ENCODE results near the gene KRTAP9-7.

DNA sequence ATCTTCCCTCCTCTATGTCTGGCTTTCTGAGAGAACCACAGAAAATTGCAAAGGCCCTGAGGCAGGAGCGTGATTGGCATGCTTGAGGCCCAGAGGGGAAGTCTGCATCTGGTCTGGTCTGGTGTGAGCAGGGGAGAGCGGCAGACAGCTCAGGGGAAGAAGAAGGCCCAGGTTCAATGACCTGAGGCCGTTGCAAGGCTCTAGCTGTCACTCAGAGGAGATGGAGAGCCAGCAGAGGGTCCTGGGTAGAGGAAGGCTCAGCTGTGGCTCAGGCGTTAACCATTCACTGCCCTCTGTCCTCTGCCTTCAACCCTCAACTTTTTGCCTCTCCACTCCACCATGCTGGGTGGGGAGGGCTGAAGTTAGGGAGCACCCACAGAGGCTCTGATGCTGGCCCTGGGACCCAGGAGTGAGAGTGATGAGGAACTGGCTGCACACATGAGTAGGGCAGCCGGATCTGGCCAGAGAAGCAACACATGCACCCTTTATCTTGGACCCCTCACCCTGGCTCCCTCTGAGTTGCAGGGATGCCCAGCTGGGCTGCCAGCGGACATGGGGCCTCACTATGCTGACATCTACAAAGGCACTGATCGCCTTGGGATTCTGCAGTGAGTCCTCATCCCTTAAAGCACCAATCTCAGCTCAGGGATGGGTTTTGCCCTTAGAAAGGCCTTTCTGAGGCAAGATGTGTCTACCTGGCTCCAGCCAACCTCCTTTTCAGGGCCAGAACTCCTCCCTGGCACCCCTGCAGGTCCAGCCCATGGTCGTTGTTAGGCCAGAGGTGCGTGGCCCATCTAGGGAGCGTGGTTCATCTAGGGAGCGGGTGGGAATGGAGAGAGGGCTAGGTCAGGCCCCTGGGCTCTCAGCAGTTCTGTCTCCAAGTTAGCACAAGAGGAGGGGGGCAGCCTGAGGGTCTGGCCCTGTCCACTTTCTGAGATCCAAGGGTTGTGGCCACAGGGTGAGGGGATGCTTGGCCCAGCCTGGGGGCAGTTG is 47.7 kb downstream of the KRTAP9-7 start:
- TF ChIP-seq, protein P1, sequence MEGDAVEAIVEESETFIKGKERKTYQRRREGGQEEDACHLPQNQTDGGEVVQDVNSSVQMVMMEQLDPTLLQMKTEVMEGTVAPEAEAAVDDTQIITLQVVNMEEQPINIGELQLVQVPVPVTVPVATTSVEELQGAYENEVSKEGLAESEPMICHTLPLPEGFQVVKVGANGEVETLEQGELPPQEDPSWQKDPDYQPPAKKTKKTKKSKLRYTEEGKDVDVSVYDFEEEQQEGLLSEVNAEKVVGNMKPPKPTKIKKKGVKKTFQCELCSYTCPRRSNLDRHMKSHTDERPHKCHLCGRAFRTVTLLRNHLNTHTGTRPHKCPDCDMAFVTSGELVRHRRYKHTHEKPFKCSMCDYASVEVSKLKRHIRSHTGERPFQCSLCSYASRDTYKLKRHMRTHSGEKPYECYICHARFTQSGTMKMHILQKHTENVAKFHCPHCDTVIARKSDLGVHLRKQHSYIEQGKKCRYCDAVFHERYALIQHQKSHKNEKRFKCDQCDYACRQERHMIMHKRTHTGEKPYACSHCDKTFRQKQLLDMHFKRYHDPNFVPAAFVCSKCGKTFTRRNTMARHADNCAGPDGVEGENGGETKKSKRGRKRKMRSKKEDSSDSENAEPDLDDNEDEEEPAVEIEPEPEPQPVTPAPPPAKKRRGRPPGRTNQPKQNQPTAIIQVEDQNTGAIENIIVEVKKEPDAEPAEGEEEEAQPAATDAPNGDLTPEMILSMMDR (IDR thresholded peaks at IDR 0.05) = no peak
- TF ChIP-seq POLR2AphosphoS5 (IDR thresholded peaks at IDR 0.05; ENCODE audit: low read depth, low read length) (no peak), TCF7L2 (IDR thresholded peaks at IDR 0.05; ENCODE audit: low read depth, low read length) (no peak), SIN3A (IDR thresholded peaks at IDR 0.05; ENCODE audit: borderline replicate concordance, insufficient read depth, low read depth, low read length) (no peak)
- TF ChIP-seq, protein P2, sequence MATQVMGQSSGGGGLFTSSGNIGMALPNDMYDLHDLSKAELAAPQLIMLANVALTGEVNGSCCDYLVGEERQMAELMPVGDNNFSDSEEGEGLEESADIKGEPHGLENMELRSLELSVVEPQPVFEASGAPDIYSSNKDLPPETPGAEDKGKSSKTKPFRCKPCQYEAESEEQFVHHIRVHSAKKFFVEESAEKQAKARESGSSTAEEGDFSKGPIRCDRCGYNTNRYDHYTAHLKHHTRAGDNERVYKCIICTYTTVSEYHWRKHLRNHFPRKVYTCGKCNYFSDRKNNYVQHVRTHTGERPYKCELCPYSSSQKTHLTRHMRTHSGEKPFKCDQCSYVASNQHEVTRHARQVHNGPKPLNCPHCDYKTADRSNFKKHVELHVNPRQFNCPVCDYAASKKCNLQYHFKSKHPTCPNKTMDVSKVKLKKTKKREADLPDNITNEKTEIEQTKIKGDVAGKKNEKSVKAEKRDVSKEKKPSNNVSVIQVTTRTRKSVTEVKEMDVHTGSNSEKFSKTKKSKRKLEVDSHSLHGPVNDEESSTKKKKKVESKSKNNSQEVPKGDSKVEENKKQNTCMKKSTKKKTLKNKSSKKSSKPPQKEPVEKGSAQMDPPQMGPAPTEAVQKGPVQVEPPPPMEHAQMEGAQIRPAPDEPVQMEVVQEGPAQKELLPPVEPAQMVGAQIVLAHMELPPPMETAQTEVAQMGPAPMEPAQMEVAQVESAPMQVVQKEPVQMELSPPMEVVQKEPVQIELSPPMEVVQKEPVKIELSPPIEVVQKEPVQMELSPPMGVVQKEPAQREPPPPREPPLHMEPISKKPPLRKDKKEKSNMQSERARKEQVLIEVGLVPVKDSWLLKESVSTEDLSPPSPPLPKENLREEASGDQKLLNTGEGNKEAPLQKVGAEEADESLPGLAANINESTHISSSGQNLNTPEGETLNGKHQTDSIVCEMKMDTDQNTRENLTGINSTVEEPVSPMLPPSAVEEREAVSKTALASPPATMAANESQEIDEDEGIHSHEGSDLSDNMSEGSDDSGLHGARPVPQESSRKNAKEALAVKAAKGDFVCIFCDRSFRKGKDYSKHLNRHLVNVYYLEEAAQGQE (IDR thresholded peaks at IDR 0.05; ENCODE audit: insufficient read depth in 1 of 2, low read depth in 2 of 2, low read length in 1 of 2) = no peak
